Activated gamma-delta T cell (primary cell): ENCODE results near the gene ATG7.
"Not testable (repeated sequence)": the region's sequence is repeated elsewhere in the genome, so short reads cannot be mapped to it uniquely, and the experiment has no call there.

Experiments
- DNase-seq: peaks from one replicate; lab custom pipeline; 2025; lab: John Stamatoyannopoulos, UW

Gene ATG7

GRCh38 chr3:11588338-11588737, 316.1 kb downstream of the ATG7 start:
- DNase-seq, result no peak

- no peak for DNase-seq
These were observed 316.6 kb downstream of the ATG7 start for GRCh38 chr3:11588755-11589154.

DNA sequence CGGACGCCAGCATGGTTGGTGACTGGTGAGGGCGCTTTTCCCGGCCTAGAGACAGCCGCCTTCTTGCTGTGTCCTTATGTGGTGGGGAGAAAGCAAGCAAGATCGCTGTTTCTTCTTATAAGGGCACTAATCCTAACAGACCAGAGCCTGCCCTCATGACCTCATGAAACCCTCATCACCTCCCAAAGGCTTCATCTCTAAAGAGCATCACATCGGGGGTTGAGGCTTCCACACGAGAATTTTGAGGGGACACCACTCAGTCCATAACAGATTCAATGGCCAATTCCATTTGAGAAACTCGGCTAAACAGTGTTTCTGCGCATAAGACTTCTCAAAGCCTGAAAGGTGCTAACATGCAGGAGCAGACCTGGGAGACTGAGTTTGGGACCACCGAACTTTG, 317.5 kb downstream of the ATG7 start:
- DNase-seq, result no peak

- no peak for DNase-seq
These were observed 318.8 kb downstream of the ATG7 start for GRCh38 chr3:11591002-11591355.

DNA sequence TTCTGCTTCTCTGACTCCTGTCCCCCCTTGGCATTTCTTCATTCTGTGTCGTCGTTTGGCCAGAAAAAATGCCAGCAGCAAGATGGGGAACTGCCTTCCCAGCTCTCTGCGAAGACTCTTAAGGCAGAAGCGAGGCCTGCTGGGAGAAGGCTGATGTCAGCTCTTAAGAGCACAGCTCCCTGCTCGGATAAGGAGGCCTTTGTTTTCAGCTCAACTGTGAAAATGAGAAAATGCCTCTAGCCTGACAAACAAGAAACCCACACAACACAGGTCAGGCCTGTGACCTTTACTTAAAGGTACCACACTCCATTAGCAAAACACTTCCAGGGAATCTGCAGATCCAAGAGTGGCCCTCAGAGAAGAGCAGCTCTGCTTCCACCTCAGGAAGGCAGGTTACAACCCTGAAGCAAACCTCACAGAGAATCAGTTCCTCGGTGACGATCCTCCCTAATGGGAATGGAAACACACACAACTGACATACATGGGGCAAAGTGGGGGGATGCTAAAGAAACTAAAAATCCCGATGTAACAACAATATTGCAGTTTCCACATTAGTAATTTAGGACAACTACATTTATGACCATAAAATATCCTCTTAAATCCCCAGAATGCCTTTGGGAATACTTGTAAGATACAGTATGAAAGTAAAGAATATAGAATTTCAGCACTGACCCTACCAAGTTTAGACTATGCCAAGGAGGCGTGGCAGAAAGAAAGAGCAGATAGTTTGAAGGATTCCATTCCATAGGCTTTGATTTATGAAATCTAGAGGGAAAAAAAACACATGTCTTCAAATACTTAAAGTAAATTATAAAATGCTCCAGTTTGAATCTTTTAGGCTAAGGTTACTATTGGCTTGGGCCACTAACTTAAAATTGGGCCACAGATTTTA, 319.4 kb downstream of the ATG7 start:
- no peak for DNase-seq

DNA sequence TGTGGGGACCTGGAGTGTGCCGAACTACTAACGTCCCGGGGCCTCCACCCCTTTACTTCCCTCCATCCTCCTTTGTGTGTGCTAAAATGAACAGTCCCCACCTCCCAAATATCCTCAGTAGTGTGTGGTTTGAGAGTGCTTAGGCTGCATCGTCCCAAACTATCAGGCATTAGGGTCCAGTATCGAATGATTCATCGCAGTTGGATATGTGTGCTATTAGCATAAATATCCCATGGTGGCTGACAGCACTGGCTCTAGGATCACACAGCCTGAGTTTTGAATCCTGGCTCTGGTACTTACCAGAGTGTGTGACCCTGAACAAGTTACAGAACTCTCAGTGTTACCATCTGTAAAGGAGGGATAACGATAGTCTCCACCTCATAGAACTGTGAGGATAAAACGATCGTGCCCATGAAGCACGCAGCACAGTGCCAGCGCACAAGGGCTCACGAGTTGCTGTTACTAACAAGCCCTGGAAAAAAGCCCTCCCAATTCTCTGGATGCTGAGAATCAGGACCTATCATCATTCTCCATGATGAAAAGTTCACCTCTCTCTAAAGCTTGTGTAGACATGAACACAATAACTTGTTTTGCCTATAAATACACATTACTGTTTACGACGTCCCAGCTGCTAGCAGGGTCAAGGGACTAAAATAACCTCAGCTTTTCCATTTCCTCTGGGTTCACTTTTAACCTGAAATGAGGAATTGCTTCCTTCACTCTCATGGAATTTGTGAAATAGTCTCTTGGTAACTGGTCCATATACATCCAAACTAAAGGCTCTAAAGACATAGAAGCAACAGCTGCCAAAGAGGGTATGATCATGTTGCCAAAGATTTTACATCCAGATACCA, 320.5 kb downstream of the ATG7 start:
- no peak for DNase-seq

- no peak for DNase-seq
These were observed 321.3 kb downstream of the ATG7 start for GRCh38 chr3:11593318-11594034.

- not testable (repeated sequence) for DNase-seq
These were observed 322.8 kb downstream of the ATG7 start for GRCh38 chr3:11595024-11595423.

DNA sequence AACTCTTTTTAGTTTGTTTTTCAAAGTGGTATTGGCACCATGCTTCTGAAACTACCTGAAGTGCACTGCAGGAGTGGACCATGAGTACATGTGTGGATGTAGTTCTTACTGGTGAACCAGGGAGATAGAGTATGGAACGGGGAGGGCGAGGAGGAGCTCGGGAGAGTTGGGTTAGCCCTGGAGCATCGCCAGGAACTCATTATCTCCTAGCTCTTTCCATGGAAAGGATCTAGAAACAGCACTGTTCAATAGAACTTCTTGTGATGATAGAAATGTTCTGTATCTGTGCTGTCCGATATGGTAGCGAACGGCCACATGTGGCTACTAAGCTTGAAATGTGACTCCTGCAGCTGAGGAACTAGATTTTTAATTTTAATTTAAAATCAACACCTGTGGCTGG, 324.2 kb downstream of the ATG7 start:
- no peak for DNase-seq

GRCh38 chr3:11600501-11601282, 328.5 kb downstream of the ATG7 start:
- no peak for DNase-seq

- DNase-seq, result no peak
These were observed 329.4 kb downstream of the ATG7 start for GRCh38 chr3:11601446-11602238.

DNA sequence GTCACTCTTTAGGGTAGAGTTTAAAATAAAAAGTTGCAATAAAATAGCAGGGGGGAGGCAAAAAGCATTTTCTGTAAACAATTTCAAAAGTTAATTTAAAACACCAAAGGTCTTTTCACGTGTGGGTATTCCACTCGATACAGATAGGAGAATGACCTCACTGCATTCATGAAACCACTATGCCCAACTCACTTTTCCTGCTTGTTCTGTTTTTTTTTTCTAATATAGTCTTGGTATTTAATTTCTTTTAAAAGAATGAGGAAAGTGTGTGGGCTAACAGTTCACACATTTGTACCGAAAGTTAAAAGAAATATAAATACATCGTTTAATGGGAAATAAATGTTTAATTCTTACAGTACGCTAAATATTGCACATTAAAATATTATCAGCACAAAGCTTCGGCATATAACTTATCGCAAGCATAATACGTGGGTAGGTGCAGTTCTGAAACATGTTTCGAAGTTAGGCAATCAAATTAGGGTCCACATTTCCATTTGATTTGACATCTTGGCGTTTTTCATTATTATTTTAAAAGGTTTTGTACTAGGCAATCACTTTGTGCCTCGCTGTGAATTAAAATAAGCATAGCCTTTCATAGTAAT, 330.1 kb downstream of the ATG7 start:
- DNase-seq, result no peak

DNA sequence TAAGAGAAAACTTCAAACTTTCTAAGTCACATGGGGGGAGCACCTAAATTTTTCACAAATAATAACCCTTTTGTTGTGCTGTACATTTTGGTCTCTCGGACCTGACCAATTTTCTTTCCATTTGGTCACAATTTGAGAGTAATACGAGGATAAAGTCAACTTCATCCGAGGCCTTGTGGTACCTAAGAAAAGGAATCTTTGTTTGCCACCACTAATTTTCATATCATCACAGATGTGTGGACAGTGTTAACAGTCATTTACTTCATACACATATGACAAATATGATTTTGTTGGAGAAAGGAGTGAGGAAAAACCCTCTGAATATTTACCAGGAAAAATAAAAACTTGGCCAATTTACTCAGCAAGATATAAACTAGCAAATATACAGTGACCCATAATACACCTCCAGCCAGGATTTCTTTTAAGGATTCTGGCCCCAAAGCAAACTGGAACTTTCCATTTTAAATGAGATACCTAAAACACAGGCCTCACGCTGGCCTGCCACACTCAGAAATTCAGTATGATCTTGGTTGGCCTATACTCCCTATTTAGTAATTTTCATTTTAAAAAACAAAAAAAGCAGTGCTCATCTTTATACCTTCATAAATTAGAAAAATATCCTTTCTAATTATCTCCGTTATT, 330.8 kb downstream of the ATG7 start:
- DNase-seq, result no peak

GRCh38 chr3:11603628-11604027, 331.4 kb downstream of the ATG7 start:
- DNase-seq, result no peak

DNA sequence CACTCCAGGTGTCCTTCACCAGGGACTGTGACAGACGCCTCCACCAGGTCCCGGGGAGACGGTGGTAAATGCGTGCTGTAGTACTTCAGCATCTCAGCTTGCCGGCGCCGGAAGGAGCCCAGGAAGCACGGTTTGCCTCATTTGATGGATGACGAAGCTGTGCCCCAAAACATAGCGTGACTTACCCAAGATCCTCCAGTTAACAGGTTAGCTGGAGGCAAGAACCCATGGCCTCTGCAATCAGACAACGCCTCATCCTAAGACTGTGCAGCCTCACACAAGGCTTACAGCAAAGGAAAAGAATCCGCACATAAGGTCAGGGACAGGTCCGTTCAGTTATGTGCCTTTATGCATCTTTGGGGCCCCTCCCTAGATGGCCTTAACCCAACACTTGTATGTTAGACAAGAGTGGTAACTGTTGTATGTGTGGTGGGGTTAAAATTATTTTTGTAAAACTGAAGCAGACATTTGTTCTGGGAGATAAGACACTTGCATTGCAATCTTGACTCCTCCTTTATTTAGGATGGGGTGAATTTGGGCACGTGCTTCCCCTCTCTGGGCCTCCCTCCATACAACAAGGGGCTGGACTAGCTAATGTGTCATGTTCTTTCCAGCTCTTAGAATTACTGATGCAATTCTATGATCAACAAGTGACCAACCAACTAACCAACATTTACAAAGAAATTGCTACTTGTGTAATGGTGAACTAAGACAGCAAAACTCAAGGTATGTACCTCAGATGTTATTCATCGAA, 332.1 kb downstream of the ATG7 start:
- DNase-seq, result no peak

- no peak for DNase-seq
These were observed 333.2 kb downstream of the ATG7 start for GRCh38 chr3:11605398-11605797.

- DNase-seq, result no peak
These were observed 334.0 kb downstream of the ATG7 start for GRCh38 chr3:11606090-11606784.

DNA sequence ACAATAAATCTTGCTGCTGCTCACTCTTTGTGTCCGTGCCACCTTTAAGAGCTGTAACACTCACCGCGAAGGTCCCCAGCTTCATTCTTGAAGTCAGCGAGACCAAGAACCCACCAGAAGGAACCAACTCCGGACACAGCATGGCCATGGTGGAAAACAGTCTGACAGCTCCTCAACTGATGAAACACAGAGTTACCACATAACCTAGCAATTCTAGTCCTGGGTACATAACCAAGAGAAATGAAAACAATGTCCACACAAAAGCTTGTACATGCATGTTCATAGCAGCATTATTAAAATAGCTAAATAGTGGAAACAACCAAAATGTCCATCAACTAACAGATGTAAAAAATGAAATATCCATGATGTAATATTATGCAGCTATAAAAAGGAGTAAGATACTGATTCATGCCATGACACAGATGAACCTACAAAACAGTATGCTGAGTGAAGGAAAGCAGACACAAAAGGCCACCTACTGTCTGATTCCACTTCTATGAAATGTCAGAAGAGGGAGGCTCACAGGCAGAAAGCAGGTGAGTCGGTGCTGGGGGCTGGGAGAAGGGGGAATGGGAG, 334.8 kb downstream of the ATG7 start:
- no peak for DNase-seq
